ENCODE results near the gene KPNA1. TPM values are rescaled to one million over a fixed set of nuclear protein-coding genes. Genes with fewer than 3 reads are reported as not detected.

Gene KPNA1
- 38.3 and 44.0 TPM in 2 replicates for total RNA-seq
- 38.9 and 42.5 TPM in 2 replicates for polyA plus RNA-seq

DNA sequence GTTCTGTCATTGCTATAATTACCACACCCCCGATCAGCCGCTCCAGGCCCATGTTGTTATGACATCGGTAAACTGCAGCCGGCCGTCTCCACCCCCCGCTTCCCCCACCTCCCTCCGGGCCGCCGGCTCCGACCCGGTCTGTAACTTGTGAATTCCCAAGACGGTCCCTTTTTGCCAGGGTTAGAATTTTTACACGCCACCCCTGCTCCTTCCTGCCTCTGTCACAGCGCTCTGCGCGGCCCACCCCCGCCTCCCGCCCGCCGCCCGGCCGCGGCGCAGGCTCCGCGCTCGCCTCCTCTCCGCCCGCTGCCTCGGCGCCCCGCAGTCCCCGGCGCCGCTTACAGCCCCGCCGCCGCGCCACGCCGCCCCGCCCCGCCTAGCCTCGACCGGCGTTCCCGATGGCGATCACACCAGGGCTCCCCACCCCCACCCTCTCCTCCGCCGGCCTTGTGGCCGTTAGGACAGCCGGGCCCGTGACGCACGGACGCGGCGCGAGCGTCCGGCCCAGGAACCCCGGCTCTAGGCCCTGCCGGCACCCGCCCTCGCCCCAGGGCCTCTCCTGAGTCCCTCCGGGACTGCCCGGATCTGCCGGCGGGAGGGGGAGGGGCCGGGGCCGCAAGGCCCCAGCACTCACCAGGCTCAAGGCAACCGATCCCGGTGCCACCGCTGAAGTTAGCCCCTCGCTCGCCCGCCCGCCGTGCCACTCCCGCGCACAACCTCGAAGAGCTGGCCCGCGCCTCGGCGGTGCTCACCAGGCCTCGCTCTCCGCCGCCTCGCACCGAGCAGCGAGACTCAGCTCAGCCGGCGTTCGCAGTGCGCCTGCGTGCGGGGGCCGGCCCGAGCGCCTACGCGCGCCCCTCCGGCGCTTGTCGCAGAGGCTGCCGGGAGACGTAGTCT, at the start of gene KPNA1:
Gene KPNA1 (minus strand): TSS at position 817 of the 897 bp plus-strand sequence. CDS start 18,374 bp downstream, outside the sequence.
- H3K4me2 ChIP-seq = peak within 1 kb of the TSS; percentile 88
- TF ChIP-seq EZH2phosphoT487 (IDR thresholded peaks at IDR 0.05; ENCODE audit: low read depth, severe bottlenecking, unreplicated experiment) = no peak
- TF ChIP-seq, protein P1, sequence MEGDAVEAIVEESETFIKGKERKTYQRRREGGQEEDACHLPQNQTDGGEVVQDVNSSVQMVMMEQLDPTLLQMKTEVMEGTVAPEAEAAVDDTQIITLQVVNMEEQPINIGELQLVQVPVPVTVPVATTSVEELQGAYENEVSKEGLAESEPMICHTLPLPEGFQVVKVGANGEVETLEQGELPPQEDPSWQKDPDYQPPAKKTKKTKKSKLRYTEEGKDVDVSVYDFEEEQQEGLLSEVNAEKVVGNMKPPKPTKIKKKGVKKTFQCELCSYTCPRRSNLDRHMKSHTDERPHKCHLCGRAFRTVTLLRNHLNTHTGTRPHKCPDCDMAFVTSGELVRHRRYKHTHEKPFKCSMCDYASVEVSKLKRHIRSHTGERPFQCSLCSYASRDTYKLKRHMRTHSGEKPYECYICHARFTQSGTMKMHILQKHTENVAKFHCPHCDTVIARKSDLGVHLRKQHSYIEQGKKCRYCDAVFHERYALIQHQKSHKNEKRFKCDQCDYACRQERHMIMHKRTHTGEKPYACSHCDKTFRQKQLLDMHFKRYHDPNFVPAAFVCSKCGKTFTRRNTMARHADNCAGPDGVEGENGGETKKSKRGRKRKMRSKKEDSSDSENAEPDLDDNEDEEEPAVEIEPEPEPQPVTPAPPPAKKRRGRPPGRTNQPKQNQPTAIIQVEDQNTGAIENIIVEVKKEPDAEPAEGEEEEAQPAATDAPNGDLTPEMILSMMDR (IDR thresholded peaks at IDR 0.05; ENCODE audit: poor library complexity) = no peak
- TF ChIP-seq EZH2 (IDR thresholded peaks at IDR 0.05; ENCODE audit: borderline replicate concordance) = no peak
- peak within 1 kb of the TSS; percentile 99 for H3K27ac ChIP-seq
- H3K36me3 ChIP-seq (replicated peaks; ENCODE audit: insufficient read depth, low read depth) = no peaks in the 10 kb centered on the region
- under 1% methylated on average over 80 of the region's 109 CpGs for WGBS (ENCODE audit: low lambda C conversion rate, missing lambda C conversion rate)
- H3K4me3 ChIP-seq = peak within 1 kb of the TSS; percentile 83
- peaks cover 45% of the 10 kb centered on the region for H3K79me2 ChIP-seq
- H3K4me1 ChIP-seq (ENCODE audit: insufficient read depth) = peaks cover 26% of the 10 kb centered on the region
- no peaks in the 10 kb centered on the region for H3K9me2 ChIP-seq (replicated peaks; ENCODE audit: insufficient read depth)
- peaks cover 44% of the 10 kb centered on the region for H4K20me1 ChIP-seq (ENCODE audit: insufficient read depth, poor library complexity, severe bottlenecking)
- H2AFZ ChIP-seq = peak within 1 kb of the TSS; percentile 96
- H3K27me3 ChIP-seq = no peaks in the 10 kb centered on the region
- peak; percentile 96 for DNase-seq (ENCODE audit: low spot score)
- H3K9me3 ChIP-seq (ENCODE audit: low read depth) = no peaks in the 10 kb centered on the region

DNA sequence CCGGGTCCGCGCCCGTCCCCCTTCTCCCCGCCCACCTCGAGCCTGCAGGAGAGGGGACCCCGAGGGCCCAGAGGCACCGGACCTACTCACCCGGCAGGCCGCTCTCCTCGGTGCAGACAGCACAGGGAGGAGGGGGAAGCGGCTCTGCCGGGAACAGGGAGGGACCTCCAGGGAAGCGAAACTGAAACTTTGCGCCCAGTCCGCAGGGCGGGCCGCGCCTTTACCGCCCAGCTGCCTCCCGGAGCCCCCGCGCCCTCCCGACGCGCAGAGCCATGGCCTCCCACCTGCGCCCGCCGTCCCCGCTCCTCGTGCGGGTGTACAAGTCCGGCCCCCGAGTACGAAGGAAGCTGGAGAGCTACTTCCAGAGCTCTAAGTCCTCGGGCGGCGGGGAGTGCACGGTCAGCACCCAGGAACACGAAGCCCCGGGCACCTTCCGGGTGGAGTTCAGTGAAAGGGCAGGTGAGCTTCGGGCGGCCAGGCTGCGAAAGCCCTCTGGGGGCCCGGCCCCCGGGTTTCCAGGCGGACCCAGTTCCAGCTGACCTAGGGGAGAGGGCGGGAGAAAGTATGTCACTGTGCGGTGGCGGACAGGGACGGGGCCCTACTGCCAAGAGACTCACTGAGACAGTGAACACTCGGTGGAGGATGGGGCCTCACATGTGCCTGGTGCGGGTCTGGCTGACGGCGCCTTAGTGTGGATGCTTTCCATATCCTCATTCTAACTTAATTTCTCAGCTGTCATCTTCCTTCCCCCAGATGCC, 49.6 kb upstream of the KPNA1 start, which contains the start of the genes DTX3L and PARP9:
Gene DTX3L (plus strand): TSS at position 184 of the 758 bp plus-strand sequence. CDS start 89 bp downstream, at position 273.
Gene PARP9 (minus strand): TSS at position 146 of the 758 bp plus-strand sequence. CDS start 4,680 bp downstream, outside the sequence.
- peaks cover 18% of the 10 kb centered on the region for H3K4me1 ChIP-seq (ENCODE audit: insufficient read depth)
- WGBS (ENCODE audit: low lambda C conversion rate, missing lambda C conversion rate) = 1% methylated on average over 43 of the region's 56 CpGs
- peak within 1 kb of the TSS; percentile 98 for H3K27ac ChIP-seq
- TF ChIP-seq, protein P1 (IDR thresholded peaks at IDR 0.05; ENCODE audit: poor library complexity) = no peak
- TF ChIP-seq EZH2 (IDR thresholded peaks at IDR 0.05; ENCODE audit: borderline replicate concordance) (no peak), EZH2phosphoT487 (IDR thresholded peaks at IDR 0.05; ENCODE audit: low read depth, severe bottlenecking, unreplicated experiment) (no peak)
- no peaks in the 10 kb centered on the region for H4K20me1 ChIP-seq (ENCODE audit: insufficient read depth, poor library complexity, severe bottlenecking)
- H3K4me2 ChIP-seq = peak within 1 kb of the TSS; percentile 73
- no peaks in the 10 kb centered on the region for H3K9me3 ChIP-seq (ENCODE audit: low read depth)
- peak within 1 kb of the TSS; percentile 80 for H2AFZ ChIP-seq
- H3K27me3 ChIP-seq = no peaks in the 10 kb centered on the region
- peaks cover 27% of the 10 kb centered on the region for H3K79me2 ChIP-seq
- DNase-seq (ENCODE audit: low spot score) = peak; percentile 91
- H3K36me3 ChIP-seq (replicated peaks; ENCODE audit: insufficient read depth, low read depth) = no peaks in the 10 kb centered on the region
- H3K4me3 ChIP-seq = peak within 1 kb of the TSS; percentile 74
- no peaks in the 10 kb centered on the region for H3K9me2 ChIP-seq (replicated peaks; ENCODE audit: insufficient read depth)

DNA sequence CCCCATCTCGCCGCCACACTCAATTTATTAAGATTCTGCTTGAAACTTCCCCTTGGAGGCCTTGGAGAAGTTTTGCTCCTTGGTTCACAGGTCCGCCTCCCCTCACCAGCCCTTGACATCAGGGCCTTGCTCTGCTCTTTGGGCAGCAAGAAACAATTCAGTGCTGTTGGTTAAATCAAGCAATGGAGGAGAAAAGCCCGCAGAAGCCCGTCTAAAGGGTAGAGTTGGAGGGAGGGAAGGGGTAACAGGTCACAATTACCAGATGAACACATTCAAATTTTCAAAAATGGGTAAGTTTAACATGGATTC, 48.9 kb upstream of the KPNA1 start:
- no peak for DNase-seq (ENCODE audit: low spot score)
- peak overlapping the region; percentile 80 for H2AFZ ChIP-seq

More for the DNA sequence above, 48.9 kb upstream of the KPNA1 start:
- no peaks in the 10 kb centered on the region for H4K20me1 ChIP-seq (ENCODE audit: insufficient read depth, poor library complexity, severe bottlenecking)
- H3K27ac ChIP-seq = peak overlapping the region; percentile 98
- H3K27me3 ChIP-seq = no peaks in the 10 kb centered on the region
- H3K4me3 ChIP-seq = peak overlapping the region; percentile 74
- no peaks in the 10 kb centered on the region for H3K36me3 ChIP-seq (replicated peaks; ENCODE audit: insufficient read depth, low read depth)
- peaks cover 27% of the 10 kb centered on the region for H3K79me2 ChIP-seq
- 65% methylated on average over 5 of the region's 5 CpGs for WGBS (ENCODE audit: low lambda C conversion rate, missing lambda C conversion rate)
- TF ChIP-seq, protein P1 (IDR thresholded peaks at IDR 0.05; ENCODE audit: poor library complexity) = no peak
- TF ChIP-seq EZH2phosphoT487 (IDR thresholded peaks at IDR 0.05; ENCODE audit: low read depth, severe bottlenecking, unreplicated experiment) = no peak
- no peak for TF ChIP-seq EZH2 (IDR thresholded peaks at IDR 0.05; ENCODE audit: borderline replicate concordance)
- peak overlapping the region; percentile 73 for H3K4me2 ChIP-seq
- H3K4me1 ChIP-seq (ENCODE audit: insufficient read depth) = peaks cover 18% of the 10 kb centered on the region
- H3K9me2 ChIP-seq (replicated peaks; ENCODE audit: insufficient read depth) = no peaks in the 10 kb centered on the region
- H3K9me3 ChIP-seq (ENCODE audit: low read depth) = no peaks in the 10 kb centered on the region

All from hepatocyte (in vitro differentiated cells).